KG1 (cell line): Measurements from ENCODE around the gene OBSCN.

Experiments
- DNase-seq: peaks from one replicate; lab custom pipeline; 2025; lab: John Stamatoyannopoulos, UW

OBSCN gene

DNA sequence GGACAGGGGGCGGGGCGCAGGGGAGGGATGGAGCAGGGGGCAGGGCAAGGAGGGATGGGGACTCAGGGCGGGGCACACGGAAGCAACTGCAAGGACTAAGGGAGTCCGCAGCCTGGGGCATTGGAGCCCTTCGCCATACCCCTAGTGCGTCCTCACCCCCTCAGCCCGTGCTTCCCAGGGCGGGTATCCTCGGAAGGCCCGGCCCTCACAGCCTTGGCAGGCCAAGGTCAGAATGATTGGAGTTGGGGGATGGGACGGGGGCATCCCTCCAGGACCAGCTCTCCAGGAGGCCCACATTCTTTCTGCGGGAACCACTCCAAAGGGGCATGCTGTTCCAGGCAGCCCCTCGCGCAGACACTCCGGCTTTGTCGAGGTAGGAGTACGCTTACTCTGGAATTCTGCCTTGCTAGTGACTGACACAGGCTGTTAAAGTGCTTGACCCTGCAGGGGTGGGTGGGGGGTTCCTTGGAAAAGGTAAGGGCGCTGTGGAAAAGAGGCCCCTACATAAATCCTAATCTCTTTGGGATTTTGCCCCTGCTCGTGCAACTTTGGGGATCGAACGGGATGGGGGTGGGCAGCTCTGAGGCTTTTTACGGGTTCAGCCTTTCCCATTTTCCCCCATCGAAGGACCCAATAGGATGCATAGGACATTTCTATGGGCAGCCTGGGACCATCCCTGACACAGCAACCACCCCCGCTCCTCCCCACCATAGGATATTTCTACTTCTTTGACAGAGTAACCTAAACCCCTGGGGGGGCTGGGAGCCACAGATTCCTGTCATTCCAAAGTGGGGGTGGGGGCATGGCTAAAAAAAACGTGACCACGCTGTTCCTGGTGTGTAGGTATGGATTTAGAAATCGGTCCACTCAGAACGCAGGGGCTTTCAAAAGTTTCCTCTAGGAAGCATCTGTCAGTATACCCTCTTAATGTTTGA, 199.5 kb downstream of the OBSCN start:
- DNase-seq, result no peak

DNA sequence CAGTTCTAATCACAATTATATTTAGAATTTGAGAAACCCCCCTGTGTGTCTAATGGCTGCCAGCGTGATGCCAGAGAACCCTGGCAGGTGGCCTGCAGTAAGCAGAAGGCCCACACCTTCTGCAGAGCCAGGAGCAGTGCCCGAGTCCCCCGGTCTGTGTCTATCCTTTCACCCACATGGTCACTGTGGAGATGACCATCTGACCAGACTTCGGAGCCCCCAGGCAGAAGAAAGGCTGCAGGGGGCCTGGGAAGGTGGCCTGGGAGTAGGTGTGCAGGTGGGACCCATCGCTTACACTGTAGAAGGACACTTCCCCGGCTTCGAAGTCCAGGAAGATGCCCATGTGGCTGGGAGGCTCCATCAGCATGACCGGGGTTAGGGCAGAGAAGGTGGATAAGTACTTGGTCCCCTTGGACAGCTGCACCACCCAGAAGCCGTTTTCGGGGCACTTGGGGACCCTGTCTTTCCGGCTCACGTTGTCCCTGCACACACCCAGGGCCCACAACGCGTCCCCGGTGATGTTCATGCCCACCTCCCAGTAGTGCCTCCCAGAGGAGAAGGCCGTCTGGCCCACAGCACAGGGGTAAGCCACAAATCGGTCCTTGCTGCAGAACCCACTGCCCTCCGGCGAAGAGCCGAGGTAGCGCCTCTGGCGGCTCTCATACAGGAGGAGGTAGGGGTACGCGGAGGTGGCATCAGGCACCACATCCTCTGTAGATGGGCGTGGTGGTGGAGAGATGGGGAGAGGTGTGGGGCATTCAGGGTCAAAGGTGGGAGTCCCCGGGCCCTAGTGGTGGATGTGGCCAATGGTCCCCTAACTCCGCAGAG, 200.4 kb downstream of the OBSCN start:
- no peak for DNase-seq

- no peak for DNase-seq
Measured at GRCh38 chr1:228408869-228409805, 201.3 kb downstream of the OBSCN start.

GRCh38 chr1:228410015-228410414, 202.2 kb downstream of the OBSCN start:
- no peak for DNase-seq

- no peak for DNase-seq
Measured at GRCh38 chr1:228410671-228411070, 202.8 kb downstream of the OBSCN start.

DNA sequence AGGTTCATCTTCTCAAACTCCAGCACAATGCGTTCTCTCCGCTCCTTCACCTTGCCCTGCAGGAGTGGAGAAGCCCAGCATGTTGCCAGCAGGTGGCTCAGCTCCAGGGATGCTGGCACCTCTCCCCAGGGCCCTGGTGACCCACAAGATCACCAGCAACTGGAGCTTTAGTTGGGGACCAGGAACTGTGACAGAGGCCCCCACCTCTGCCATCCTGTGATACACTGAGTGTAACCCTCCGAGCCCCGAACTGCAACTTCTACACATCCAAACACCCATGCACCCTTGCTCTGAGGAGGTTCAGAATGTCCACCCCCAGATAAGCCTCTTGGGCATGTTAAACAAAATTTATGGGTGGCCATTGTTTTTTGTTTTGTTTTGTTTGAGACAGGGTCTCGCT, 203.3 kb downstream of the OBSCN start:
- DNase-seq, result no peak

DNA sequence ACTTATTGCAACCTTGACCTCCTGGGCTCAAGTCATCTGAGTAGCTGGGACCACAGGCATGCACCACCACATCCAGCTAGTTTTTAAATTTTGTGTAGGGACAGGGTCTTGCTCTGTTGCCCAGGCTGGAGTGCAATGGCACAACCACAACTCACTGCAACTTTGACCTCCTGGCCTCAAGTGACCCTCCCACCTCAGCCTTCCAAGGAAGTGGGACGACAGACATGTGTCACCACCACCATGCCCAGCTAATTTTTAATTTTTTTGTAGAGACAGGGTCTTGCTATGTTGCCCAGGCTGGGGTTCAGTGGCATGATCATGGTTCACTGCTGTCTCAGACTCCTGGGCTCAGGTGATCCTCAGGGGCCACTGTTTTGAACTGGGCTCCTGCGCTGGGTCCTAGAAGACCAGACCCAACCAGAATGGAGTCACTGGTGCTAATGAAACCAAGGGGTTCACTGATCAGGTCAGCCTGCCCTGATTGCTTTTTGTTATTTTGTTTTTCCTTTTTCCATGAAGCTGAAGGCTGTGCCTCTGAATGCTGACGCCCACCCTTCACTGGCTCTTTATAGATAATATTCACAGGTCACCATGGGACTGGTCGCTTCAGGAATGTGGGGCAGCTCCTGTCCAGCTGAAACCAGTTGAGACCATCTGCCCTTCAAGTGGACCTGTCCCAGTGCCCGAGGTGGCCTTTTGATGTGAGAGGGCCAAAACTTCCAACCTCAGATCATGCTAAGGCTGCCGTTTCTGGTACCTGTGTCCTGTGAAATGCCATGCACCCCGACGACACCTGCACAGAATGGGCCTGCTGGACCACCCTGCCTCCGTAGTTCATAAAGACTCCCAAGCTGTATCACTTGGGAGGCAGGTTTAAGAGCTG, 203.9 kb downstream of the OBSCN start:
- no peak for DNase-seq

- no peak for DNase-seq
Measured at GRCh38 chr1:228413241-228414010, 205.6 kb downstream of the OBSCN start.

- DNase-seq, result no peak
Measured at GRCh38 chr1:228414511-228415211, 206.8 kb downstream of the OBSCN start.

DNA sequence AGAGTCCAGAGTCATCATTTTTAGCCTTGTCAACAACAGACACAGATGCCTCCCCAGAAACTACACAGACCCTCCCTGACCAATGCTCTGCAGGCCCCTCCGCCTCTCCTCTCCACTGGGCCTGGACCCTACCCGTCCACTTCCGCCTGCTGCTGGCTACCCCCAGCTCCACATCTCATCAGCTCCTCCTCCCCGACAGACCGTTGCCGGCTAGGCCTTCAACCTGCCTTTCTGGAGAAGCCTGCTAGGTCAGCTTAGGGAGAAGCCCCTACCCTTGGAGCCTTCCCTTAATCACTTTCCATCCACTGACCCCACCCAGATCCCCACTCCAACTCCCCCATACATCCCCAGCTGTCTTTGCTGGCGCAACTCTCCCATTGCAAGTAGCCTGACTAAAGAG, 207.4 kb downstream of the OBSCN start:
- no peak for DNase-seq

- no peak for DNase-seq
Measured at GRCh38 chr1:228415853-228416216, 208.0 kb downstream of the OBSCN start.

- DNase-seq, result no peak
Measured at GRCh38 chr1:228416217-228416933, 208.5 kb downstream of the OBSCN start, which contains the start of gene TRIM17. TRIM17 (minus strand) TSS chr1:228416861; CDS start chr1:228415072, 1,789 bp downstream.

- no peak for DNase-seq
Measured at GRCh38 chr1:228417061-228417460, 209.2 kb downstream of the OBSCN start.

DNA sequence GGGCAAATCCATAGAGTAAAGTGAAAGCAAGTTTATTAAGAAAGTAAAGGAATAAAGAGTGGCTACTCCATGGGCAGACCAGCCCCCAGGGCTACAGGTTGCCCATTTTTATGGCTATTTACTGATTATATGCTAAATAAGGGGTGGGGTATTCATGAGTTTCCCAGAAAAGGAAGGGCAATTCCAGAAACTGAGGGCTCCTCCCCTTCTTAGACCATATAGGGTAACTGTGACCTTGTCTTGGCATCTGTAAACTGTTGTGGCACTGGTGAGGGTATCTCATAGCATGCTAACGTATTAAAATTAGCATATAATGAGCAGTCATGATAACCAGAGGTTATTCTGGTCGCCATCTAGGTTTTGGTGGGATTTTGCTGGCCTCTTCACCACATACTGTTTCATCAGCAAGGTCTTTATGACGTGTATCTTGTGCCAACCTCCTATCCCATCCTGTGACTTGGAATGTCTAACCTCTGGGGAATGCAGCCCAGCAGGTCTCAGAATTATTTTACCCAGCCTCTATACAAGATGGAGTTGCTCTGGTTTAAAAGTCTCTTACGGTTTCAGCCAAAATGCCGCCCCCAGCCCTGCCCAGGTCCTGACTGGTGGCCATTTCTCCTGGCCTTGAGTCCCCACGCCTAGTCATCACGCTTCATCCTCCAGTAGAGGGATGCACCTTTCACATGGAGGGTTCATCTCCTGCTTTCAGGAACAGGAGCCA, 209.8 kb downstream of the OBSCN start:
- DNase-seq, result no peak

DNA sequence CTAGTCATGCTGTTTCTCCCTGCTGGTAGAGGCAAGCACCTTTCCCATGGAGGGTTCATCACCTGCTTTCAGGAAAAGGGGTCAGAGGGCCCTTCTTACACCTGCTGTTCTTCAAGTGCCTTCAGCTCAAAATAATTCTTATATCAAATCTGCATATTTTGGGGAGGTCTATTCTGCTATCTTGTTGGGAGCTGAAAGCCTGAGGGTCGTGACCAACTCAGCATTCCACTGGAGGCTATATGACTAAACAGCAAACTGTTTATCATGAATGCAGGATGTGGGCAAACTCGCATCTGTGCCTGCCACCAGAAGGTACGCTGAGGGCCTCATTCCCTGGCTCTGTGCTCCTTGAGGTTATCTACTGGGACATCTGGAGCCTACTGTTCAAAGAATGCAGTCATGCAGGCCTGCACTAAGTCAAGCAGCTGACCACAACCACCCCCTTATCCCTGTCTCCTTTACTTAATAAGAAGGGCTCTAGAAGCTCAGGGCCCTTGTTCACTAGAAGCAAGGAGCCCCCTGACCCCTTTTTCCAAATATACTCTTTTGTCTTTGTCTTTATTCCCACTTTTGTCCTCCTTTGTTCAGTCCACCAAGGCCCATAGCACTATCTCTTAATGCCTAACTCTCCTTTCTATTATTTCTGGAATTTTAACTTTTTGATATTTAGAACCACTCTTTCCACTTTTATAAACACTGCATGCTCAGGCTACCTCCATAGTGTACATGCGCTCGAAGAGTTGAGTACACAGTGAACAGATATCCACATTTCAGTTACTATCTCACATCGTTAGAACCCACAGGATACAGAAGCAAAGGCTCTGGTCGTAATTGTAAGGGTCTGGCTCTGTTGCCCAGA, 213.4 kb downstream of the OBSCN start:
- DNase-seq, result no peak

DNA sequence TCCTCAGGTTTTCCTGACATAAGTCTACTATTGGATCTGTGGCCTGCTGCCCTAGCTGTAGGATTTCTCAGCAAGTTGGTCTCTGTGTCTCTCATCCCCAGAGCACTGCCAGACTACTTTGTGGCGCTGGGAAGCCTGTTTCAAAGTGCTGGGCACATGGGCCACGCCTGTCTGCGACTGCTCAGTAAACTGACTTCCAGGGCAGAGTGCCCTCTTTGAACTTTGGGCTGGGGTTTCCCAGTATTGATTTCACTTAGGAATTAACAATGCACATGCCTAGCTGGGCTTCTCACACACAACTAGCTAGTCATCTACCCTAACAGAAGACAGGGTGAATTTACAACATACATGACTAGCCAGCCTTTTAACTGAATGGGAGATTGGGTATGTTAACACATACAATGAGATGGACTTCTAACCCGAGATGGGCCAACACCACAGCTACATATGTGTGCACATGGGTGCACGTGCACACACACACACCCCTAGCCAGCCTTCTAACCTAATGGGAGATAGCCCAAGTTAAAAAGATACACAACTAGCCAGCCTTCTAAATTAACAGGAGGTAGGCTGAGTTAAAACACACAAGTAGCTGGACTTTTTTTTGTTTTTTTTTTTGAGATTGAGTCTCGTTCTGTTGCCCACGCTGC, 215.7 kb downstream of the OBSCN start:
- no peak for DNase-seq
